Psoas muscle (tissue), 8 donors: ENCODE measurements around the gene CCDC148. TPM values are rescaled to one million over a fixed set of nuclear protein-coding genes. Genes with fewer than 3 reads are reported as not detected.

ENCODE experiments used
- ATAC-seq, 4 donors: fragments of 200-7000 bp; cut with Tn5 transposase; one replicate each; pipeline ENCODE4 v1.9.1; 2020; ENCODE audit warnings: moderate library complexity in 3 of 4, mild to moderate bottlenecking in 2 of 4
- DNase-seq, 2 donors: peaks; one replicate each; pipeline ENCODE4 v3.0.0-alpha.2; 2020
- H3K27ac ChIP-seq: fragments of 200-600 bp; one replicate; pipeline ENCODE4 v1.8.0; 2022
- H3K27me3 ChIP-seq, 3 donors: fragments of 200-600 bp in 1 of 3; one replicate each; pipeline versions ENCODE4 v1.6.1 to v1.8.0; 2013 to 2022; ENCODE audit warnings: low read length in 2 of 3, mild to moderate bottlenecking in 2 of 3, moderate library complexity in 1 of 3; ENCODE audit not compliant: insufficient read depth in 3 of 3
- H3K36me3 ChIP-seq, 2 donors: fragments of 200-600 bp in 1 of 2; one replicate each; pipeline versions ENCODE4 v1.6.1 to v1.8.0; 2013 to 2022; ENCODE audit warnings: low read depth in 1 of 2, mild to moderate bottlenecking in 1 of 2, moderate library complexity in 1 of 2; ENCODE audit not compliant: insufficient read depth in 1 of 2
- H3K4me1 ChIP-seq: fragments of 200-600 bp; one replicate; pipeline ENCODE4 v1.8.0; 2022
- H3K4me3 ChIP-seq: fragments of 200-600 bp; one replicate; pipeline ENCODE4 v1.8.0; 2022; ENCODE audit warnings: mild to moderate bottlenecking
- H3K9me3 ChIP-seq: fragments of 200-600 bp; one replicate; pipeline ENCODE4 v1.8.0; 2022
- CTCF ChIP-seq: fragments of 200-600 bp; IDR thresholded peaks from one replicate; pipeline ENCODE4 v1.8.0; 2022; ENCODE audit warnings: antibody characterized with exemption
- WGBS, 3 donors: extraction: QIAGEN DNeasy Blood & Tissue Kit; methylation state at CpG; one replicate each; pipeline versions ENCODE4 v1.1.6 to v1.1.7; 2013; 5-methylcytosine and 5-hydroxymethylcytosine counted together
- intact Hi-C, 2 donors: fragments of 100-400 bp; cut with DNase I; formaldehyde crosslinking; loops; one replicate each; pipeline versions ENCODE4 v1.11.0 to v1.14.2; 2022
- polyA plus RNA-seq, 3 donors: library from polyadenylated mRNA; stranded (reverse); fragments of 200-250 nt; gene quantifications; one replicate each; pipeline ENCODE4 v1.2.3, GENCODE V29; 2013
- total RNA-seq, 4 donors: library from RNA; stranded (reverse); fragmentation: NEBNext Ultra II Directional in 2 of 4; extraction: Animal tissue kit (Norgen Biotek cat#: 25700) in 2 of 4; gene quantifications; one replicate each; pipeline versions ENCODE4 v1.2.1 to v1.2.4, GENCODE V29; 2021 to 2023
- donor health status: healthy with polysubstance abuse.
- donor health status: DM: no; HTN: no; CAD: no; lungs with moderate emphysema.
- donor health status: Bipolar disorder and iron deficiency.
- donor health status: healthy.
- donor health status: DM: yes; HTN: yes; CAD: no.
- donor health status: DM: no; HTN: no; CAD: no.
- donor health status: DM: no; HTN: no; CAD: no.
- donor health status: DM: yes; HTN: yes; CAD: no.

Gene CCDC148
- total and polyA plus RNA-seq, 7 donors = 0.10 TPM; not detected in 6

DNA sequence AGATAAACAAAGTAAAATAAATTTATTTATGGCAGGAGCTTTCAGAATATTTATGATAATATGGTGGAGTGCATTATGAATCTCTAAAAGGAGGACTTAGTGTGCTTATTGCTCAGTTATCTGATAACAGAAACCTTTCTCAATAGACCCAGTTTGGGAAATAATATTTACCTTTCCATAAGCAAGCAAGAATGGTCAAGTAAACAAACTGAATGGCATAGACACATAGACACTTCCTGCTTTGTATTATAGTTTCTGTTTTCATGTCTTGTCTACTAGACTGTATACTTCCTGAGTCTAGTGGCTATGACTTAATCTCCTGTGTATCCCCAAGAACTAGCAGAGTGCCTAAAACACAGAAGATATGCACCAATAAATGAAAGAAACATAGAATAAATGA is 267.0 kb downstream of the CCDC148 start:
- intact Hi-C loops = loop anchor here (10.0 kb wide), 1 partner anchor 565 kb away; no protein-coding TSS in a partner anchor
- TF ChIP-seq CTCF = no peak
- H3K27ac ChIP-seq = no peak overlapping the region

DNA sequence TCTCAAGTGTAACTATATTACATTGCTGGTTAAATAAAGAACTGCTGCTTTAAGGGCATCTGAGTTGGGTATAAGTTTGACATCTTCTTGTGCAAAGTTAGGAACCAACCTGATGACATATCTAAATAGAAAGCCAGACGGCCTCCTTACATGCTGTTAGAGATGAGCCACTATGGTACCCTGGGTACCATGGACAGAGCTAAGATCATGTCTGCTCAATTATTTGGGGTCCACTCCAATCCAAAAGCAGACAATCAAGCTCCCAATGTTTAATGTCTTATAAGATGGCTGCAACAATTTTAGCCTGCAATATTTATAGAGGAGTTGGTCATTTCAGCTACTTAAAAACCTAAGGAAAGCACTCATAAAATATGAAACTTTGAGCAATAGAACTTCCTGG is 268.6 kb downstream of the CCDC148 start:
- Histone ChIP-seq H3K4me3 (no peak overlapping the region), H3K9me3 (no peaks in the 10 kb centered on the region), H3K27ac (no peak overlapping the region), H3K36me3 (no peaks in the 10 kb centered on the region), H3K27me3 (no peaks in the 10 kb centered on the region), H3K4me1 (no peaks in the 10 kb centered on the region)
- intact Hi-C loops = loop anchor here (10.0 kb wide), 1 partner anchor 567 kb away; no protein-coding TSS in a partner anchor
- 69 to 70% (median 69%) methylated on average over 1 of the region's 1 CpG for WGBS, 3 donors
- no peak for ATAC-seq
- no peak for TF ChIP-seq CTCF
- DNase-seq = no peak

More for the DNA sequence above, 267.0 kb downstream of the CCDC148 start:
- no peak overlapping the region for H3K4me3 ChIP-seq
- H3K9me3 ChIP-seq = no peaks in the 10 kb centered on the region
- H3K36me3 ChIP-seq = no peaks in the 10 kb centered on the region
- ATAC-seq (no peak), DNase-seq (no peak)
- H3K4me1 ChIP-seq = no peaks in the 10 kb centered on the region
- H3K27me3 ChIP-seq = no peaks in the 10 kb centered on the region

DNA sequence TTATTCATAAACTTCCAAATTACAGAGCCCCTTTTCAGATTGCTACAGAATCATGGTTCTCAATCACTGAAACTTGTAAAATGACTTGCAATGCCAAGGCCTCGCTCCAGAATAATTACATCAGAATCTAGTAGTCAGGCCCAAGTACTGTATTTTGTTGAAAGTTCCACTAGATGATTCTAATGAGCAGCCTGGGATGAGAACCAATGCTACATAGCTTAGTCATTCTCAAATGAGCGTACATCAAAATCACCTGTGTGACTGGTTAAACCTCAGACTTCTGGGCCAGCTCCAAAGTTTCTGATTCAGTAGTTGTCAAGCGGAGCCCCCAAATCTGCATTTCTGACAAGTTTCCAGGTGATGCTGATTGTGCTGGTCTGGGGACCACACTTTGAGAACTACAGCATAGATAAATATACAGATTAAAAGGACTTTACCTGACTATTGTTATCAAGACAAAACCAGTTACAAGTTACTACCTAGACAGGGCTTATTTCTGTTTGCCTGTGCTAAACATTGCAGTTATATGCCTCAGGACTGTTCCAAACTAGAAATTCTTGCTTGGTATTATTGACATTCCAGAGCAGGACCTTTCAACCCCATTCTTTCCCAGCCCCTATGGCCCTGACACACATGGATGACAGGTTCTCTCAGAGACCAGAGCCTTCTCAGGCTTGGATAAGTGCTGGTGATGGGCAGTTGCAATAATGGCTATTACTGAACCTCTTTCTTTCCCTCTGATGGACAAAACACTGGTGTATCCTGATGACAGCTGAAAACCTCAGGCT is 271.8 kb downstream of the CCDC148 start:
- no peaks in the 10 kb centered on the region for H3K27me3 ChIP-seq
- H3K9me3 ChIP-seq = no peaks in the 10 kb centered on the region
- no peak for DNase-seq
- no peak for TF ChIP-seq CTCF
- intact Hi-C loops = loop anchor here (10.0 kb wide), 1 partner anchor 570 kb away; no protein-coding TSS in a partner anchor
- no peaks in the 10 kb centered on the region for H3K36me3 ChIP-seq
- H3K4me1 ChIP-seq = no peaks in the 10 kb centered on the region
- no peak for ATAC-seq
- 77 to 82% (median 78%) methylated on average over 3 of the region's 3 CpGs for WGBS, 3 donors
- no peak overlapping the region for H3K27ac ChIP-seq
- H3K4me3 ChIP-seq = no peak overlapping the region

DNA sequence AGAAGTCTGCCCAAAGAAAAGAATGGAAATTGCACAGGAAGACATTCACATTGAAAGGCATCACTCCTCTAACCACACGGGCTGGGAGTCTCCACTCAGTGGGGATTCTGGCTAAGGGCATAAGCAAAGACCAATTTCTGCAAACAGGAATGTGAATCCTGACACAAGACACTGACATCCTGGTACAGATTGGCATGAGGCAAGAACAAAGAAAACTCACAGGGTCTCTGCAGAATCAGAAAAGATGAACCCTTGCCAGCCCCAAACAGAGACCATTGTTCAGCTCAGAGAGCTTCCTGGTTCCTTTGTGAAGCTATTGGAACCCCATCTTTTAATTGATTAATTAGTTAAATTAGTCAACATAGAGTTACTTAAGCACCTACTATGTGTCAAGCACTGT is 272.6 kb downstream of the CCDC148 start:
- Histone ChIP-seq H3K9me3 (no peaks in the 10 kb centered on the region), H3K36me3 (no peaks in the 10 kb centered on the region), H3K4me1 (no peaks in the 10 kb centered on the region), H3K27ac (no peak overlapping the region), H3K27me3 (no peaks in the 10 kb centered on the region), H3K4me3 (no peak overlapping the region)
- whole genome bisulfite sequencing, 3 donors = 14 to 30% (median 22%) methylated on average over 1 of the region's 1 CpG
- DNase-seq = no peak
- intact Hi-C loops = loop anchor here (10.0 kb wide), 1 partner anchor 571 kb away; no protein-coding TSS in a partner anchor
- ATAC-seq = no peak
- TF ChIP-seq CTCF = no peak
